Keratinocyte (primary cell): ENCODE results near the gene ARFRP1. TPM values are rescaled to one million over a fixed set of nuclear protein-coding genes. Genes with fewer than 3 reads are reported as not detected.

Source experiments
- DNase-seq: peaks from one replicate; pipeline ENCODE4 v3.0.0-alpha.2; 2011; ENCODE audit warnings: low read depth, missing footprints, low spot score
- FAIRE-seq: peaks from 2 replicates; lab custom pipeline; 2011; peaks lifted over from hg19 to GRCh38; lab: Jason Lieb, UNC
- H2AFZ ChIP-seq: 2 replicates; pipeline ENCODE4 v1.6.0; 2012; ENCODE audit warnings: low read length, control low read depth, inconsistent platforms; ENCODE audit not compliant: control insufficient read depth
- H3K27ac ChIP-seq: 2 replicates; pipeline ENCODE4 v1.5.1; 2011; ENCODE audit warnings: low read length; ENCODE audit not compliant: control insufficient read depth, insufficient read depth
- H3K27me3 ChIP-seq: 3 replicates; pipeline ENCODE4 v1.6.0; 2011; ENCODE audit warnings: low read length; ENCODE audit not compliant: control insufficient read depth, insufficient read depth; ENCODE audit errors: extremely low read depth
- H3K36me3 ChIP-seq, 2 experiments: 2 replicates in 1 of 2; 3 replicates in 1 of 2; pipeline ENCODE4 v1.5.1; 2011; ENCODE audit warnings: low read length in 2 of 2, mild to moderate bottlenecking in 1 of 2; ENCODE audit not compliant: control insufficient read depth in 2 of 2, insufficient read depth in 2 of 2; ENCODE audit errors: extremely low read depth in 1 of 2
- H3K4me1 ChIP-seq: 3 replicates; pipeline ENCODE4 v1.5.1; 2011; ENCODE audit warnings: low read length; ENCODE audit not compliant: control insufficient read depth, insufficient read depth; ENCODE audit errors: extremely low read depth
- H3K4me2 ChIP-seq: 3 replicates; pipeline ENCODE4 v1.6.0; 2011; ENCODE audit warnings: low read depth, low read length; ENCODE audit not compliant: control insufficient read depth, insufficient read depth; ENCODE audit errors: extremely low read depth
- H3K4me3 ChIP-seq, 3 experiments: fragments of 200-600 bp in 1 of 3; sonication (generic) in 1 of 3; 2 replicates in 2 of 3; 3 replicates in 1 of 3; pipeline ENCODE4 v1.5.1; 2011 to 2016; ENCODE audit warnings: low read length in 3 of 3, mild to moderate bottlenecking in 3 of 3, control low read depth in 2 of 3, inconsistent platforms in 1 of 3, low read depth in 1 of 3, mixed read lengths in 1 of 3, mixed run types in 1 of 3, moderate library complexity in 1 of 3; ENCODE audit not compliant: control insufficient read depth in 2 of 3, insufficient read depth in 2 of 3; ENCODE audit errors: extremely low read depth in 1 of 3
- H3K79me2 ChIP-seq: 2 replicates; pipeline ENCODE4 v1.6.0; 2012; ENCODE audit warnings: low read length; ENCODE audit not compliant: control insufficient read depth, insufficient read depth
- H3K9ac ChIP-seq: 3 replicates; pipeline ENCODE4 v1.6.0; 2011; ENCODE audit warnings: low read length; ENCODE audit not compliant: control insufficient read depth, insufficient read depth; ENCODE audit errors: extremely low read depth
- H3K9me1 ChIP-seq: 3 replicates; pipeline ENCODE4 v1.6.0; 2011; ENCODE audit warnings: low read length; ENCODE audit not compliant: control insufficient read depth, insufficient read depth; ENCODE audit errors: extremely low read depth
- H3K9me3 ChIP-seq: 2 replicates; pipeline ENCODE4 v1.5.1; 2012; ENCODE audit warnings: low read depth, low read length; ENCODE audit not compliant: control insufficient read depth
- H4K20me1 ChIP-seq: 3 replicates; pipeline ENCODE4 v1.6.0; 2011; ENCODE audit warnings: low read length; ENCODE audit not compliant: control insufficient read depth, insufficient read depth; ENCODE audit errors: extremely low read depth
- EZH2 ChIP-seq: IDR thresholded peaks from one replicate; pipeline ENCODE4 v1.6.1; 2012; ENCODE audit warnings: inconsistent platforms, mild to moderate bottlenecking, low read length, moderate library complexity
- dilution Hi-C: fragments of 300-500 bp; cut with MboI; formaldehyde crosslinking; loops from one replicate; pipeline ENCODE4 v1.7.0; 2020; ENCODE audit warnings: low sequenced_read_pairs; ENCODE audit not compliant: extremely low pct_ligation_motif_present
- polyA plus RNA-seq, 5 experiments: library from polyadenylated mRNA; depleted of rRNA in 3 of 5; stranded (reverse) in 3 of 5; stranded (forward) in 1 of 5; unstranded in 1 of 5; fragments of >200 nt; gene quantifications; 1 replicate in 1 of 5; 2 replicates in 3 of 5; 3 replicates in 1 of 5; pipeline versions ENCODE4 v1.2.1 to v1.2.3, GENCODE V29; 2011 to 2012; ENCODE audit warnings: missing spikeins in 2 of 5, low read depth in 1 of 5, low replicate concordance in 1 of 5
- TF ChIP-seq, protein P1 (sequence below), 3 experiments: IDR thresholded peaks in 1 of 3; conservative IDR thresholded peaks in 1 of 3; optimal IDR thresholded peaks in 1 of 3; 2 replicates in 2 of 3; 3 replicates in 1 of 3; pipeline versions ENCODE3 to v1.5.1; 2011; ENCODE audit warnings: low read length in 3 of 3, mild to moderate bottlenecking in 3 of 3, moderate library complexity in 2 of 3, control low read depth in 1 of 3, inconsistent platforms in 1 of 3; ENCODE audit not compliant: insufficient read depth in 2 of 3; ENCODE audit errors: extremely low read depth in 1 of 3

Gene ARFRP1
- polyA plus RNA-seq, 1 donor (not counting 4 experiments of a cell fraction or from before 2014, with no cell fraction given) = 30.4 TPM

DNA sequence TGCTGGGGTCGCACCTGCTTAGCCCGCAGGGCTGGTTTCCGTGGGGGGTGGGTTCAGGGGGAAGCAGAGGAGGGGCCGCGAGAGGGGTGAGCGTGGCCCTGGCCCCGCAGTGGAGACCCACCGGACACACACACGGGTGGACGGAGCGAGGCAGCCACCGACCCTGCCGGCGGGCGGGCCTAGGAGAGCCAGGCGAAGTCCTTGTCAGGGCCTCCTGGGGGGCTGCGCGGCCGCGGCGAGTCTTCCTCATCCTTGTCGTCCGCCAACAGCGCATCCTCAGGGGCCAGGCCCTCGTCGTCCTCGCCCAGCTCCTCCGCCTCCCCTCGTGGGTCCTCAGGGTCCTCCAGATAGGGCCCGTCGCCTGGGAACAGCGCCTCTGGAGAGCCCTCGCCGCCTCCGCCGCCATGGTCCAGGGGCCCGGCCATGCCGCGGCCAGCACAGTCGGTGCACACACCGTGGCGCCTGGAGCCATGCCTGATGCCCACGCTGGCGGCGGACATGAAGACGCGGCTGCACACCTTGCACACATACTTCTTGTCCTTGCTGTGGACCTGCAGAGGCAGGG, 39.1 kb upstream of the ARFRP1 start:
- peaks cover 1% of the 10 kb centered on the region for H3K4me1 ChIP-seq
- peaks cover 2 to 3% of the 10 kb centered on the region in 2 experiments for H3K36me3 ChIP-seq
- DNase-seq = no peak
- no peak overlapping the region for H3K27ac ChIP-seq
- no peak overlapping the region for H3K4me2 ChIP-seq
- dilution Hi-C loops = no loop called here
- no peak overlapping the region for H3K9ac ChIP-seq
- no peak for FAIRE-seq
- no peaks in the 10 kb centered on the region for H4K20me1 ChIP-seq
- H2AFZ ChIP-seq = no peak overlapping the region
- no peaks in the 10 kb centered on the region for H3K9me3 ChIP-seq
- no peaks in the 10 kb centered on the region for H3K9me1 ChIP-seq
- no peak for TF ChIP-seq EZH2
- TF ChIP-seq, protein P1, sequence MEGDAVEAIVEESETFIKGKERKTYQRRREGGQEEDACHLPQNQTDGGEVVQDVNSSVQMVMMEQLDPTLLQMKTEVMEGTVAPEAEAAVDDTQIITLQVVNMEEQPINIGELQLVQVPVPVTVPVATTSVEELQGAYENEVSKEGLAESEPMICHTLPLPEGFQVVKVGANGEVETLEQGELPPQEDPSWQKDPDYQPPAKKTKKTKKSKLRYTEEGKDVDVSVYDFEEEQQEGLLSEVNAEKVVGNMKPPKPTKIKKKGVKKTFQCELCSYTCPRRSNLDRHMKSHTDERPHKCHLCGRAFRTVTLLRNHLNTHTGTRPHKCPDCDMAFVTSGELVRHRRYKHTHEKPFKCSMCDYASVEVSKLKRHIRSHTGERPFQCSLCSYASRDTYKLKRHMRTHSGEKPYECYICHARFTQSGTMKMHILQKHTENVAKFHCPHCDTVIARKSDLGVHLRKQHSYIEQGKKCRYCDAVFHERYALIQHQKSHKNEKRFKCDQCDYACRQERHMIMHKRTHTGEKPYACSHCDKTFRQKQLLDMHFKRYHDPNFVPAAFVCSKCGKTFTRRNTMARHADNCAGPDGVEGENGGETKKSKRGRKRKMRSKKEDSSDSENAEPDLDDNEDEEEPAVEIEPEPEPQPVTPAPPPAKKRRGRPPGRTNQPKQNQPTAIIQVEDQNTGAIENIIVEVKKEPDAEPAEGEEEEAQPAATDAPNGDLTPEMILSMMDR (optimal IDR thresholded peaks at IDR 0.05 in 1 of 3, IDR thresholded peaks at IDR 0.05 in 1 of 3, conservative IDR thresholded peaks at IDR 0.05 in 1 of 3; ENCODE audit: extremely low read depth in 1 of 3, insufficient read depth in 2 of 3, low read length in 3 of 3) = no peak
- H3K4me3 ChIP-seq = no peak overlapping the region
- H3K79me2 ChIP-seq = no peaks in the 10 kb centered on the region
- no peaks in the 10 kb centered on the region for H3K27me3 ChIP-seq

DNA sequence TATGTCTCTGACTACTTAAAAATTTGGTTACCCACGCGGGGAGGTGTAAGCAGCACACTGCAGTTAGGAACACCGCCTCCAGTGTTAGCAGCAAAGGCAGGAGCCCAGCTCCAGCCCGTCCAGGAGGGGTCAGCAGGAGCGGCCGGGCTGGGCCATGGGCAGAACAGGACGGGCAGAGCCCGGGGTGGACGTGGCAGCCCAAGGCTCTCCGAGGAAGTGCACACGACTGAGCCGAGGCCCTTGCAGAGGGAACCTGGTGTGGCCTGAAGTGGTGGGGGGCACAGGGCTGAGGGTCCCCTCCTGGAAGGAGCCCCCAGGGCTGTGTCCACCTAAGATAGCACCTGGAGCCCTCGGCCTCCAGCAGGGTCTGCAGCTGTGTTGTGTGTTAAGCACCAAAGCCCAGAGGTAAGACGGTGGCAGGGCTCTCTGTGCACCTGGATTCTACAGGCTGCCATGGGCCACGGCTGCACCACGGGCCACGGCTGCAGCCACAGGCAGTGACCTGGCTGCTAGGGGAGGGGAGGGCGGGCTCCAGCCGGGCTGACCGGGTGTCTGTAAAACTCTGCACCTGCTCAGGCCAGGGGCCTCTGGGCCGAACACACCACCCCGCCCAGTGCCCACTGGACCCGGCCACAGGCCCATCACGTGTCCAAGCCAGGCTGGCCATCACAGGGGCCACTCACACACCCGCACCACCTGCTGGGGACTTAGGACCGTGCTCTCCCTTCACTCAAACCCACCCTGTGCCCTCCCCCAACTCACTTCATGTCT, 38.4 kb upstream of the ARFRP1 start:
- Histone ChIP-seq H3K79me2 (no peaks in the 10 kb centered on the region), H3K4me1 (peaks cover 8% of the 10 kb centered on the region), H3K9me3 (no peaks in the 10 kb centered on the region), H3K27ac (no peak overlapping the region), H3K4me3 (no peak overlapping the region), H2AFZ (no peak overlapping the region), H3K27me3 (no peaks in the 10 kb centered on the region), H3K9me1 (no peaks in the 10 kb centered on the region), H3K36me3 (peaks cover 2 to 7% of the 10 kb centered on the region in 2 experiments), H3K9ac (no peak overlapping the region), H4K20me1 (no peaks in the 10 kb centered on the region), H3K4me2 (no peak overlapping the region)
- TF ChIP-seq EZH2 = no peak
- TF ChIP-seq, protein P1 (optimal IDR thresholded peaks at IDR 0.05 in 1 of 3, IDR thresholded peaks at IDR 0.05 in 1 of 3, conservative IDR thresholded peaks at IDR 0.05 in 1 of 3; ENCODE audit: extremely low read depth in 1 of 3, insufficient read depth in 2 of 3, low read length in 3 of 3) = no peak
- FAIRE-seq (no peak), DNase-seq (no peak)
- dilution Hi-C loops = no loop called here
